A549 treated with CpdA at 1 μM for 4 hours (cell line): ENCODE data around the gene COL12A1. TPM values are rescaled to one million over a fixed set of nuclear protein-coding genes. Genes with fewer than 3 reads are reported as not detected.

ENCODE experiments used
- total RNA-seq: library from RNA; stranded (reverse); fragments of 200-300 nt; extraction: Qiagen RNA extraction; gene quantifications from 5 replicates; pipeline ENCODE4 v1.2.3, GENCODE V29; 2022; ENCODE audit warnings: low read depth

The COL12A1 gene
- 4.6 to 7.0 TPM (median 5.2 TPM) in 5 replicates for total RNA-seq

DNA sequence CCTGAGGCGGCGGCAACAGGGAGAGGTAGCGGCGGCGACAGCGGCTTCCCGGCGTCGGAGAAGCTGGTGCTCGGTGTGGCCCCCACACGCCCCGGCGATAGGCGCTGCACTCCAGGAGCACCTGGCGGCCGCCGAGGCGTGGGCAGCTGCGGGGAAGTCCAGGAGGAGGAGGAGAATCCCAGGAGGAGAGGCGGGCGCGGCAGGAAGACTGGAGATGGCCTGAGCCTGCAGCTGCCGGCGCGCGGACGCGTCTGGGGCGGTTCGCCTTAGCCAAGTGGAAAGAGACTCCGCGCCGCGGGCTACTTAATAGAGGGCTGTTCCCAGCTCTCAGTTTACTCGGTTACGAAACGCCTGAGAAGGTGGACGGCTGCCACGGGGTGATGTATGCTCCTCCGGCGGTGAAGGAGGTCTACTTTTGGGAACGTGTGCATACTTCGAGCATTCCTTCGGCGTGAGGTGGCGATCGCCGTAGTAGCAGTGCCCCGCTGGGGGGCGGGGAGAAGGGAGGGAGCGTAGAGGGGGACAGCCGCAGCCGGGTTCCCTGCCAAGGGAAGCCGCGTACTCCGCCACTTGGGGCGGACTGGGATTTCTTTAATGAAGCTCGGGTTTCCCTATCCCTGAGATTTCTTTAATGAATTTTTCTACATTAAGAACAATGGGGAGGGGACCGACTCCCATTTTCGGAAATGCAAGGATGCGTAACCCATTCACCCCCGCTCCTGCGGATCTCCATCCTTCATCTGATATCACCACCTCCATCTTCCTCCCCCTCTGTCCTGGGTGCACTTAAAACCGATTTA, at the start of gene COL12A1:
COL12A1 (minus strand) TSS at position 278 of the 800 bp plus-strand sequence. CDS start 3,261 bp downstream, outside the sequence.

DNA sequence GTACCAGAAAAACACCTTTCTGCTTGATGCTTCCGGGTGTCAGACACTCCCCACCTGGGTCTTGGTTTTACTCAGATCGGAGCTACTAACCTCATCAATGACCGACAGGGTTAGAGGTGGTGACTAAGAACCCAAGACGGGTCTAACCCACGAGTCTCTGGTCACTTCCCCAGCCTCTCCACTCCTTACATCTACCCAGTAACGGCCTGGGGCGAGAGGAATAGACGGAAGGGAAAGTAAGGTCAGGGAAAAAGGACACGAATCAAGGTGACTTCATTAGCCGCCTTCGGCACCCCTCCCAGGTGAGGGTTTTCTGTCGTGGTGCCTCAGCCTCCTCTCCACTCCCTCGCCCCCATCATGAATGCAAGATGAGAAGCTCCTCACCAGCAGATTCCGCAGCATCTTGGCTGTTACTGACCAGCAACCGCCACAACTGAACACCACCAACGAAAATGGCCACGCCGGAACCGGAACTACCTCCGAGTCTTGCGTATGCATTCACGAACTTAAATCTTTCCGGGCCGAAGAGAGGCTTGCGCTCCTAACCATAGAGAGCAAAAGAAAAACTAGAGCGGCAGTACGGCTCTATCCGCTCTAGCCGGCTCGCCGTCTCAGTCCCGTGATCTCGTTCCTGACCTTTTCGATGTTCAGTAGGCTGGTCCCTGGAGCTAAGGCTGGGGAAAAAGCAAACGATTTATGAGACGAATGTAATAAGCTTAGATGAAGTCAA, 37.6 kb upstream of the COL12A1 start, which contains the start of gene COX7A2:
COX7A2 (minus strand) TSS at position 469 of the 730 bp plus-strand sequence; CDS start at position 402, 67 bp downstream.

Other genes starting within 250 kb of the COL12A1 start
- 265 to 329 TPM (median 280 TPM) in 5 replicates for gene COX7A2, start 37.7 kb upstream of the COL12A1 start, total RNA-seq
- 36.8 to 48.2 TPM (median 43.4 TPM) in 5 replicates for gene TMEM30A, start 78.7 kb upstream of the COL12A1 start, total RNA-seq